SK-N-SH (cell line): ENCODE results near the gene SMPD1. TPM values are rescaled to one million over a fixed set of nuclear protein-coding genes. Genes with fewer than 3 reads are reported as not detected.

Experiments
- CTCF ChIA-PET: fragments of 300-600, 350-600 bp; formaldehyde crosslinking; extraction: SDS; loops from one replicate; lab custom pipeline; 2021; lab: Yijun Ruan, JAX
- POLR2A ChIA-PET: fragments of 350-600 bp; sonication (Branson Sonifier 250); formaldehyde crosslinking; extraction: SDS; loops from one replicate; lab custom pipeline; 2020; ENCODE audit warnings: antibody characterized with exemption, inconsistent platforms; lab: Yijun Ruan, JAX
- DNase-seq: peaks from one replicate; pipeline ENCODE4 v3.0.0; 2012
- H2AFZ ChIP-seq: fragments of 200-600 bp; sonication (generic); 2 replicates; pipeline ENCODE4 v1.8.1; 2016; ENCODE audit warnings: antibody characterized with exemption, mild to moderate bottlenecking, low read depth
- H3F3A ChIP-seq: fragments of 200-600 bp; sonication (generic); replicated peaks from 2 replicates; pipeline ENCODE3; 2016; ENCODE audit warnings: antibody characterized with exemption, mild to moderate bottlenecking; ENCODE audit not compliant: insufficient read depth
- H3K27ac ChIP-seq, 2 experiments: fragments of 200-500 bp in 1 of 2; fragments of 200-600 bp in 1 of 2; sonication (Bioruptor generic) in 1 of 2; sonication (generic), shearing (Covaris generic) in 1 of 2; 2 replicates each; pipeline versions ENCODE4 v1.5.1 to v1.6.1; 2014 to 2016; ENCODE audit warnings: low read depth in 2 of 2, inconsistent platforms in 1 of 2, low read length in 1 of 2, mild to moderate bottlenecking in 1 of 2, mixed read lengths in 1 of 2
- H3K27me3 ChIP-seq: fragments of 200-600 bp; sonication (generic), shearing (Covaris generic); 2 replicates; pipeline ENCODE4 v1.6.1; 2016; ENCODE audit warnings: mixed run types; ENCODE audit not compliant: insufficient read depth
- H3K36me3 ChIP-seq, 2 experiments: fragments of 200-500 bp in 1 of 2; fragments of 200-600 bp in 1 of 2; sonication (Bioruptor generic) in 1 of 2; sonication (generic) in 1 of 2; replicated peaks in 1 of 2; 2 replicates each; pipeline versions ENCODE3 to v1.5.1; 2014 to 2016; ENCODE audit warnings: low read length in 1 of 2, mild to moderate bottlenecking in 1 of 2; ENCODE audit not compliant: insufficient read depth in 2 of 2, control insufficient read depth in 1 of 2
- H3K4me1 ChIP-seq, 2 experiments: fragments of 200-500 bp in 1 of 2; fragments of 200-600 bp in 1 of 2; sonication (Bioruptor generic) in 1 of 2; sonication (generic), shearing (Covaris generic) in 1 of 2; 2 replicates each; pipeline versions ENCODE4 v1.5.1 to v1.6.1; 2014 to 2016; ENCODE audit warnings: low read depth in 1 of 2, low read length in 1 of 2, mixed run types in 1 of 2; ENCODE audit not compliant: insufficient read depth in 2 of 2, control insufficient read depth in 1 of 2
- H3K4me2 ChIP-seq: fragments of 200-600 bp; sonication (generic), shearing (Covaris generic); 2 replicates; pipeline ENCODE4 v1.6.1; 2017; ENCODE audit warnings: mixed run types
- H3K4me3 ChIP-seq, 2 experiments: fragments of 200-500 bp in 1 of 2; fragments of 200-600 bp in 1 of 2; sonication (Bioruptor generic) in 1 of 2; sonication (generic), shearing (Covaris generic) in 1 of 2; 2 replicates each; pipeline versions ENCODE4 v1.5.1 to v1.8.1; 2014 to 2016; ENCODE audit warnings: low read depth in 2 of 2, inconsistent platforms in 1 of 2, low read length in 1 of 2, mild to moderate bottlenecking in 1 of 2, mixed read lengths in 1 of 2, moderate library complexity in 1 of 2
- H3K79me2 ChIP-seq: fragments of 200-600 bp; sonication (generic); 2 replicates; pipeline ENCODE4 v1.8.1; 2017; ENCODE audit warnings: mild to moderate bottlenecking; ENCODE audit not compliant: insufficient read depth
- H3K9ac ChIP-seq: fragments of 200-600 bp; sonication (generic); 2 replicates; pipeline ENCODE4 v1.6.1; 2017; ENCODE audit warnings: mixed run types
- H3K9me2 ChIP-seq: fragments of 200-600 bp; sonication (generic); 2 replicates; pipeline ENCODE4 v1.6.1; 2017; ENCODE audit warnings: mixed run types
- H3K9me3 ChIP-seq: fragments of 200-600 bp; sonication (generic); 2 replicates; pipeline ENCODE4 v1.6.1; 2017; ENCODE audit warnings: mixed run types, mild to moderate bottlenecking, moderate library complexity
- H4K20me1 ChIP-seq: fragments of 200-600 bp; sonication (generic); 2 replicates; pipeline ENCODE4 v1.6.1; 2017; ENCODE audit warnings: mild to moderate bottlenecking, mixed run types; ENCODE audit not compliant: insufficient read depth
- CHD2 ChIP-seq: fragments of 150-350 bp; IDR thresholded peaks from 2 replicates; pipeline ENCODE4 v1.6.1; 2018; ENCODE audit warnings: low read length; ENCODE audit not compliant: partially characterized antibody
- ELF1 ChIP-seq: IDR thresholded peaks from 2 replicates; pipeline ENCODE4 v1.4.0; 2012
- GABPA ChIP-seq: IDR thresholded peaks from 2 replicates; pipeline ENCODE4 v1.4.0; 2012; ENCODE audit warnings: low read depth, mild to moderate bottlenecking
- NRF1 ChIP-seq: IDR thresholded peaks from 2 replicates; pipeline ENCODE4 v1.6.1; 2012; ENCODE audit warnings: low read depth, mild to moderate bottlenecking, low read length
- PBX3 ChIP-seq: IDR thresholded peaks from 2 replicates; pipeline ENCODE4; 2012
- RFX5 ChIP-seq: IDR thresholded peaks from 2 replicates; pipeline ENCODE4 v1.6.1; 2012; ENCODE audit warnings: mild to moderate bottlenecking, improper control_type of control experiment, low read length
- RXRA ChIP-seq: IDR thresholded peaks from 2 replicates; pipeline ENCODE4 v1.4.0; 2012; ENCODE audit warnings: low read depth, mild to moderate bottlenecking, borderline replicate concordance
- SIN3A ChIP-seq: IDR thresholded peaks from 2 replicates; pipeline ENCODE4 v1.6.1; 2012; ENCODE audit warnings: low read depth, mild to moderate bottlenecking, low read length, moderate library complexity, borderline replicate concordance
- USF2 ChIP-seq: fragments of 150-350 bp; IDR thresholded peaks from 2 replicates; pipeline ENCODE4 v1.6.1; 2017; ENCODE audit warnings: antibody characterized with exemption, low read length, low read depth, borderline replicate concordance
- WGBS: methylation state at CpG from one replicate; pipeline ENCODE4 v1.1.6; 2017; ENCODE audit warnings: low lambda C conversion rate; 5-methylcytosine and 5-hydroxymethylcytosine counted together
- polyA plus RNA-seq, 3 experiments: library from polyadenylated mRNA; depleted of rRNA; stranded (reverse); fragments of >200 nt; gene quantifications; 2 replicates each; pipeline ENCODE4 v1.2.3, GENCODE V29; 2012

SMPD1 gene
- polyA plus RNA-seq, 1 of the 3 experiments (the other 2 are of a cell fraction) = 69.2 TPM

- Histone ChIP-seq H3F3A (peaks cover 2% of the 10 kb centered on the region), H3K4me3 (no peak overlapping the region), H3K9me2 (no peaks in the 10 kb centered on the region), H3K27me3 (no peaks in the 10 kb centered on the region), H3K9ac (no peak overlapping the region), H3K4me2 (no peak overlapping the region), H3K27ac (no peak overlapping the region), H3K79me2 (no peaks in the 10 kb centered on the region), H3K9me3 (no peaks in the 10 kb centered on the region), H2AFZ (no peak overlapping the region), H3K4me1 (peaks cover 0 to 13% of the 10 kb centered on the region in 2 experiments; a peak in 1 of 4 replicates), H4K20me1 (no peaks in the 10 kb centered on the region), H3K36me3 (peaks cover 0 to 14% of the 10 kb centered on the region in 2 experiments)
- CTCF ChIA-PET = interaction anchor here (1.2 to 2.4 kb wide), 4 partner anchors 13 to 43 kb away, joined by 3 to 9 read pairs (median 8); partner anchors contain the start of gene APBB1
- DNase-seq = no peak
- POLR2A ChIA-PET = interaction anchor here (0.9 to 2.1 kb wide), 3 partner anchors 12 to 16 kb away, joined by 3 to 6 read pairs (median 4); partner anchors contain the start of genes APBB1 and SMPD1
- TF ChIP-seq USF2 (no peak), ELF1 (no peak), SIN3A (no peak)
- 94% methylated on average over 6 of the region's 6 CpGs for WGBS
These were observed 15.6 kb downstream of the SMPD1 start for GRCh38 chr11:6405846-6406245.

- Histone ChIP-seq H3K36me3 (peaks cover 0 to 14% of the 10 kb centered on the region in 2 experiments), H3K4me1 (peaks cover 0 to 13% of the 10 kb centered on the region in 2 experiments; a peak in 1 of 4 replicates), H3K79me2 (no peaks in the 10 kb centered on the region), H3K27ac (no peak overlapping the region), H3K9me2 (no peaks in the 10 kb centered on the region), H4K20me1 (no peaks in the 10 kb centered on the region), H3K4me2 (no peak overlapping the region), H3K9ac (no peak overlapping the region), H3K27me3 (no peaks in the 10 kb centered on the region), H2AFZ (no peak overlapping the region), H3F3A (peaks cover 2% of the 10 kb centered on the region), H3K4me3 (no peak overlapping the region), H3K9me3 (no peaks in the 10 kb centered on the region)
- DNase-seq = no peak
- ChIA-PET POLR2A (interaction anchor here (0.9 to 2.1 kb wide), 3 partner anchors 11 to 13 kb away, joined by 3 to 6 read pairs (median 3); partner anchors contain the start of gene APBB1), CTCF (interaction anchor here (1.2 to 2.4 kb wide), 5 partner anchors 13 to 300 kb away, joined by 3 to 9 read pairs (median 6); partner anchors contain the start of gene APBB1)
- no peak for TF ChIP-seq PBX3
- no peak for TF ChIP-seq CHD2
- TF ChIP-seq RXRA = no peak
- TF ChIP-seq NRF1 = no peak
- TF ChIP-seq RFX5 = no peak
- no peak for TF ChIP-seq GABPA
- TF ChIP-seq SIN3A = no peak
- 28% methylated on average over 2 of the region's 2 CpGs for WGBS
These were observed 16.1 kb downstream of the SMPD1 start for GRCh38 chr11:6406370-6406769.
